ENCODE measurements around the gene CDKN2B. TPM values are rescaled to one million over a fixed set of nuclear protein-coding genes. Genes with fewer than 3 reads are reported as not detected.

Gene CDKN2B
- total RNA-seq, 4 donors from 2014 or later = 0.83 to 11.8 (median 2.9) TPM

GRCh38 chr9:22036866-22037626 is 27.9 kb upstream of the CDKN2B start:
- Histone ChIP-seq H3K4me3 (no peak overlapping the region), H3K4me1 (no peaks in the 10 kb centered on the region), H3K36me3 (no peaks in the 10 kb centered on the region), H3K27ac (no peak overlapping the region), H3K27me3 (no peaks in the 10 kb centered on the region), H3K9me3 (no peaks in the 10 kb centered on the region)
- intact Hi-C loops (cut with DNase I; ENCODE audit: low total_unique reads) = no loop called here
- no peak for DNase-seq
- TF ChIP-seq POLR2A (IDR thresholded peaks at IDR 0.05) = no peak

GRCh38 chr9:22035591-22036011 is 26.5 kb upstream of the CDKN2B start:
- Histone ChIP-seq H3K9me3 (no peaks in the 10 kb centered on the region), H3K36me3 (no peaks in the 10 kb centered on the region), H3K4me1 (no peaks in the 10 kb centered on the region), H3K27ac (no peak overlapping the region), H3K4me3 (no peak overlapping the region), H3K27me3 (no peaks in the 10 kb centered on the region)
- intact Hi-C loops (cut with DNase I; ENCODE audit: low total_unique reads) = no loop called here
- TF ChIP-seq, protein P1, sequence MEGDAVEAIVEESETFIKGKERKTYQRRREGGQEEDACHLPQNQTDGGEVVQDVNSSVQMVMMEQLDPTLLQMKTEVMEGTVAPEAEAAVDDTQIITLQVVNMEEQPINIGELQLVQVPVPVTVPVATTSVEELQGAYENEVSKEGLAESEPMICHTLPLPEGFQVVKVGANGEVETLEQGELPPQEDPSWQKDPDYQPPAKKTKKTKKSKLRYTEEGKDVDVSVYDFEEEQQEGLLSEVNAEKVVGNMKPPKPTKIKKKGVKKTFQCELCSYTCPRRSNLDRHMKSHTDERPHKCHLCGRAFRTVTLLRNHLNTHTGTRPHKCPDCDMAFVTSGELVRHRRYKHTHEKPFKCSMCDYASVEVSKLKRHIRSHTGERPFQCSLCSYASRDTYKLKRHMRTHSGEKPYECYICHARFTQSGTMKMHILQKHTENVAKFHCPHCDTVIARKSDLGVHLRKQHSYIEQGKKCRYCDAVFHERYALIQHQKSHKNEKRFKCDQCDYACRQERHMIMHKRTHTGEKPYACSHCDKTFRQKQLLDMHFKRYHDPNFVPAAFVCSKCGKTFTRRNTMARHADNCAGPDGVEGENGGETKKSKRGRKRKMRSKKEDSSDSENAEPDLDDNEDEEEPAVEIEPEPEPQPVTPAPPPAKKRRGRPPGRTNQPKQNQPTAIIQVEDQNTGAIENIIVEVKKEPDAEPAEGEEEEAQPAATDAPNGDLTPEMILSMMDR (IDR thresholded peaks at IDR 0.05) = no peak
- TF ChIP-seq POLR2A (IDR thresholded peaks at IDR 0.05) = no peak
- no peak for DNase-seq

DNA sequence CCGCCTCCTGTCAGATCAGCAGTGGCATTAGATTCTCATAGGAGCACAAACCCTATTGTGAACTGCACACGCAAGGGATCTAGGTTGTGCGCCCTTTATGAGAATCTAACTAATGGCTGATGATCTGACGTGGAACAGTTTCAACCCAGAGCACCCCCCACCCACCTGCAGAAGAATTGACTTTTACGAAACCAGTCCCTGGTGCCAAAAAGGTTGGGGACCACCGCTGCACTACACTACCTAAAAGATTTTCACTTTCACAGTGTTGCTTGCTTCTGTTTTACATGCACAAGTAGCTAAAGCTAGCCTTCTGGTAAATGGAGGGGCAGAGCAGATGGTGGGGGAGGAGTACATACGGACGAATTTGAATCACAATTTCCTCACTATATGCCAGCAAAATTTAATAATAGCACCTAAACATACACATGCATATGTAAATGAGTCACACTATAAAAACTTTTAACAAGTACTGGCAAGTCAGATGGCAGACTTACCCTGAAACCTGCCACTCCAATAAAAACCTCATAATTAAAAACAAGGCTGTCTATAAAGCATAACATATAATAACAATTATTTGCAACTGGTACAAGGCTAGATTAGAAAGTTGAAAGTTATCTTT is 24.0 kb upstream of the CDKN2B start:
- no peak for DNase-seq
- Histone ChIP-seq H3K4me1 (no peaks in the 10 kb centered on the region), H3K4me3 (no peak overlapping the region), H3K27ac (no peak overlapping the region), H3K9me3 (no peaks in the 10 kb centered on the region), H3K27me3 (no peaks in the 10 kb centered on the region), H3K36me3 (no peaks in the 10 kb centered on the region)
- intact Hi-C loops (cut with DNase I; ENCODE audit: low total_unique reads) = no loop called here
- TF ChIP-seq POLR2A (IDR thresholded peaks at IDR 0.05) = no peak
- TF ChIP-seq, protein P1 (IDR thresholded peaks at IDR 0.05) = no peak

DNA sequence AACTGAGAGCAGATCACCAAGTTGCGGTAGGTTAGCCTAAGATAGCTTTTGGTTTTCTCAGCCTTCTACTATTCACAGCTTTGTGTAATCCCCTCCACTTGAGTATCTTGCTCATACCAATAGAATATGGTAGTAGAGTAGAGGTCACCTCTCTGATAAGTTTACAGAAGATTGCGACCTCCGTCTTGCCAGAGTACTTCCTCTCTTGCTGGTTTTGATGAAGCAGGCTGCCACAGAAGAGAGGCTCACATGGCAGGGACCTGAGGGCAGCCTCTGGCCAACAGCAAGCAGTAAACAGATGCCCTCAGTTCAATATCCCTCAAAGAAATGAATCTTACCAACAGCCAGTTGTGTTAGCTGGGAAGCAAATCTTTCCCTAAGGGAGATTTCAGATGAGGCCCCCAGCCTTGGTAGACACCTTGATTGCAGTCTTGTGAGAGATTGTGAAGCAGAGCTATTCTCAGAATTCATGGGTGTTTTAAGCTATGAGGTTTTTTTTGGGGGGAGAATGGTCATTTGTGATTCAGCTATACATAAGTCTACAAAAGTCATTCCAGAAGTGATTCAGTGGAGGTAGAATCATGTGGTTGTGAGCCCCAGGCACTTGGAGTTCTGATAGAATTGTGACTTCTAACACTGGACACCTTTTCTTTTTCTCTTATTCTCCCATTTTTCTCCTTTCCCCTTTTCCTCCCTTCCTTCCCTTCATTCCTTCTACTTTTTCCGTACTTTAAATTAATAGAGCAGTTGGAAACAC is 22.7 kb upstream of the CDKN2B start:
- intact Hi-C loops (cut with DNase I; ENCODE audit: low total_unique reads) = no loop called here
- H3K27ac ChIP-seq = no peak overlapping the region
- no peaks in the 10 kb centered on the region for H3K4me1 ChIP-seq
- no peaks in the 10 kb centered on the region for H3K27me3 ChIP-seq
- H3K9me3 ChIP-seq = no peaks in the 10 kb centered on the region
- no peak overlapping the region for H3K4me3 ChIP-seq
- TF ChIP-seq, protein P1 (IDR thresholded peaks at IDR 0.05) = no peak
- no peak for TF ChIP-seq POLR2A (IDR thresholded peaks at IDR 0.05)
- DNase-seq = no peak
- no peaks in the 10 kb centered on the region for H3K36me3 ChIP-seq

GRCh38 chr9:22030101-22030598 is 21.0 kb upstream of the CDKN2B start:
- TF ChIP-seq POLR2A (IDR thresholded peaks at IDR 0.05) = no peak
- TF ChIP-seq, protein P1 (IDR thresholded peaks at IDR 0.05) = no peak
- DNase-seq = no peak
- H3K4me1 ChIP-seq = no peaks in the 10 kb centered on the region
- no peaks in the 10 kb centered on the region for H3K36me3 ChIP-seq
- H3K4me3 ChIP-seq = no peak overlapping the region
- no peak overlapping the region for H3K27ac ChIP-seq
- H3K9me3 ChIP-seq = no peaks in the 10 kb centered on the region
- no peaks in the 10 kb centered on the region for H3K27me3 ChIP-seq
- intact Hi-C loops (cut with DNase I; ENCODE audit: low total_unique reads) = no loop called here
